ENCODE data around the gene CEP104.
A peak's percentile ranks its signal among the peaks of the same experiment; 100 is the strongest.

CEP104 gene

DNA sequence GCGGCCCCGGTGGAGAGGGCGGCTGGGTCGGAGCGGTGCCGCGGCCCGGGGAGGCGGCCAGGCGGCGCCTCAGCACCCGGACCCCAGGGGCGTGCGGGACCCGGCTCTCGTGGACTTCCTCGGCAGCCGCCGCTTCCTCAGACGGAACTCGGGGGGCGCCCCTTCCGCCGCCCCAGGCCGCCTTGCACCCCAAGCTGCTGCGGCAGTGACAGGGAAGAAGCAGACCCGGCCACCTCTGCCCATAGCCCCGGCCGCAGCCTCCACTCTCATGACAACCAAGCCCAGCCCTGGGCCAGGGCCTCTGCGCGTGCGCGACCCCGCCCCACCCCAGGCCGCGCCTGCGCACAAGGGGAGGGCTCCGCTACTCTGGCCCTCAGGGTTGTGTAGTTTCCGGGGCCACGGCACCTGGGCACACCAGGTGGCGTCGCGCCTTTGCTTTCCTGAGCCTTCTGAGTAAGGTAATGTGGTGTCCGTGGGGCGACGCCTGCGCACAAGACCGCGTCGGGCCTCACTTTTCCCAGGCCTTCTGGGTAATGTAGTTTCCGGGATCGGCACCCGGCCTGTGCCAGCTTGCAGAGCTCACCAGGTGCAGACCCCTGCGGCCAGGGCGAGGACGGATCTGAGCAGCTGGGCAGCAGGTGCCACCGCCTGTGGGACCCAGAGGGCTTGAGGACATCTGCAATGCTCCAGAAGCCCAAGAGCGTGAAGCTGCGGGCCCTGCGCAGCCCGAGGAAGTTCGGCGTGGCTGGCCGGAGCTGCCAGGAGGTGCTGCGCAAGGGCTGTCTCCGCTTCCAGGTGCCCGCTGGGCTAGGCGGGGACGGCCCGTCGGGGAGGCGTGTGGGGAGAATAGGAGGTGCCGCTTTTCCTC lies at the start of gene CEP104, which contains the start of gene DFFB:
Gene CEP104 (minus strand): TSS at position 289 of the 868 bp plus-strand sequence. CDS start 4,804 bp downstream, outside the sequence.
Gene DFFB (plus strand): TSS at position 554 of the 868 bp plus-strand sequence. CDS start 128 bp downstream, at position 682.
- peak; percentile 68 for DNase-seq (ENCODE audit: low read depth)

DNA sequence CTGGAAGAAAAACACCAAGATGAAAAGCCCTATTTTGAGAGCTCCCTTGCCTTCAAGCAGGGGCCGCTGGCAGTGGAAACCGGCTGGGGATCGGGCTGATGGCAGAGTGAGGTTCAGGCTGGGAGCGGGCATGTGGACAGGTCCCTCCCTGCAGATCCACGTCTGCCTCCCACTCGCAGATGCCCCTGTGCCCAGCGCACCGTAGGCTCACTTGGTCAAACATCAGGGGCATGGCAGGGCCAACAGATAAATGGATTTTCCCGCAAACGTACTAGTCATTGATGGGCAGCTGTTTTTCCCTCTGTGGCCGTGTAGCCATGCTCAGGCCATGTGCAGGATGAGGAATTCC lies 49.6 kb upstream of the CEP104 start:
- no peak for DNase-seq (ENCODE audit: low read depth)

GRCh38 chr1:3905953-3906671 lies 49.1 kb upstream of the CEP104 start:
- DNase-seq (ENCODE audit: low read depth), result no peak

GRCh38 chr1:3905266-3905952 lies 48.4 kb upstream of the CEP104 start:
- no peak for DNase-seq (ENCODE audit: low read depth)

- DNase-seq (ENCODE audit: low read depth), result no peak
These were observed 47.8 kb upstream of the CEP104 start for GRCh38 chr1:3904843-3905185.

- no peak for DNase-seq (ENCODE audit: low read depth)
These were observed 47.2 kb upstream of the CEP104 start for GRCh38 chr1:3904006-3904842.

DNA sequence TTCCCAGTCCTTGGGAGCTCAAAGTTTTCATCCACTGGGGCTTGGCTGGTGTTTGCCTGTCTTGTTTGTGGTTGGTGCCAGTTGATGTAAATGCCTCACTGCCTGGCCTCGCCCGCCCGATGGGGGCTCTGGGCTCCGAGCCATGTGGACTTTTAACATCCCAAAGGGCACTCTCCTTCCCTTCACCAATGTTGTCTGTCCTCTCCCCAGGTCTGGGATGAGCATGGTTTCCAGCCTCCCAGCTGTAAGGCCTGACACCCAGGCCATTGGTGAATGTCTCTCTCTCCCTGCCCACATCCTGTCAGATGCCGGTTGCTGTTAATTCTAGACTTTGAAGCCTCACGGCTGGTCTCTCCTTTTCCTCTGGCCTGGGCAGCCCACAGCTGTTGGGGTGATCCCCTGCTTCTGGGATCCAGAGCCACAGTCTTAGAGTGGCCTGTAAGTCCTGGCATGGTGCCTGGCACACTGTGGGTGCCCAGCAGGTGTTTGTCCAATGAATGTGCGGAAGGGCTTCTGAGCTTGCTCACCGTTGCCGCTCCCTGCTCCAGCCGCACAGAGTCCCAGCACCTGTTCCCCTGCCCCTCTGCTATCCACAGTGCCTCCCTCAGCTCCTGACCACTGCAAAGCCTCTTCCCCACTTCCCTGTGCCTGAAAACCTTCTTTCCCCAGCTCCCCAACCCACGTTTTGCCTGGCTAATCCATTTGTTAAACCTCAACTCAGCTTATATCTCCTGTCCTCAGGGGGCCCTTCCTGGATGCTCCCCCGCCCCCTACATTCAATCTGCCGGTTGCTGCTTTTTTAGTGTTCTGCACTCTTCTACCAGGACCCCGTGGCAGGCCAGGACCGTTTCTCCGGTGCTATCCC lies 46.4 kb upstream of the CEP104 start:
- DNase-seq (ENCODE audit: low read depth), result no peak

- no peak for DNase-seq (ENCODE audit: low read depth)
These were observed 45.6 kb upstream of the CEP104 start for GRCh38 chr1:3902571-3903091.

DNA sequence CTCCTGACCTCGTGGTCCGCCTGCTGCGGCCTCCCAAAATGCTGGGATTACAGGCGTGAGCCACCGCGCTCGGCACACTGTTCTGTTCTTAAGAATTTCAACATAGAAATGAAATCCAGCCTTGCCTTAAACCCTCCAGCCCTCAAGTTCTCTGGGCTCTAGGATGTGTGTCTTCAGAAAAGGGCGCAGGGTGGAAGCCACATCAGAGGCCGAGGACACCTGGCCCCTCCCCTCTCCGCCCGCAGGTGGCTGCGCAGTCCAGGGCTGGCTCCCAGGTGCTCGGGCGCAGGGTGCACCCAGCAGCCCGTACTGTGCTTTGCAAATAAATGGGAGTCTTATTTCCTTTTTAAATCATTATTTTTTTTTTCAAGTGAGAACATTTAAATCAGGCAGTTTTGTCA lies 45.1 kb upstream of the CEP104 start:
- no peak for DNase-seq (ENCODE audit: low read depth)

- peak; percentile 96 for DNase-seq (ENCODE audit: low read depth)
These were observed 44.0 kb upstream of the CEP104 start for GRCh38 chr1:3900969-3901529.

DNA sequence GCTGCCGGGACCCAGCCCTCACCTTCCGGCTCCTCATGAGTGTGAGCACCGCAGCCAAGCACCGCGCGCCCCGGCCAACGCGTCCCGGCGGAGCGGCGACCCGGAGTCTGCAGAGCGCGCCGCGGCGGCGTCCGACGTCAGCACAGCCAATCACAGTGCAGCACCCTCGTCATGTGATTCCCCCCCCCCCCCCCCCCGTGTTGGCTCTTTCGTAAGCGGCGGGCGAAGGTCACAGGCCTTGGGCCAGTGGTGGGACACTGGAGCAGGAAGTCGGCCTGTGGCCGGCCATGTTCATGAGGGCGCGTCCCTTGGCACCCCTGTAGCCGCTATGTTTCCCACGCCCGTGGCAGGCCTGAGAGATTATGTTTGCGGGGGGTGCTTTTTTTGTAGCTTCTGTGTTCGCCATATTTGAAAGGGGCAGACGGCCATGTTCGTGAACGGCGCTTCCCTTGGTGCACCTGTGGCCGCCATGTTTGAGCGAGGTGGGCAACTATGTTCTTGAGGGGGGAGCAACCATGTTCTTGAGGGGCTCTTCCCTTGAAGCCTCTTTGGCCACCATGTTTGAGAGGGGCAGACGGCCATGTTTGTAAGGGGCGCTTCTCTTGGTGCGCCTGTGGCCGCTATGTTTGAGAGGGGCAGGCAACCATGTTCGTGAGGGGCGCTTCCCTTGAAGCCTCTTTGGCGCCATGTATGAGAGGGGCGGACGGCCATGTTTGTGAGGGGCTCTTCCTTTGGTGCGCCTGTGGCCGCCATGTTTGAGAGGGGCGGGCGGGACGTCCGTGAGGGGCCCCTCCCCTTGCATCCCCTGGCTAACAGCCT lies 43.3 kb upstream of the CEP104 start, which contains the start of gene C1orf174:
Gene C1orf174 (minus strand): TSS at position 123 of the 819 bp plus-strand sequence. CDS start 86 bp downstream, at position 37.
- DNase-seq (ENCODE audit: low read depth), result peak; percentile 97

- no peak for DNase-seq (ENCODE audit: low read depth)
These were observed 42.7 kb upstream of the CEP104 start for GRCh38 chr1:3899754-3900149.

DNA sequence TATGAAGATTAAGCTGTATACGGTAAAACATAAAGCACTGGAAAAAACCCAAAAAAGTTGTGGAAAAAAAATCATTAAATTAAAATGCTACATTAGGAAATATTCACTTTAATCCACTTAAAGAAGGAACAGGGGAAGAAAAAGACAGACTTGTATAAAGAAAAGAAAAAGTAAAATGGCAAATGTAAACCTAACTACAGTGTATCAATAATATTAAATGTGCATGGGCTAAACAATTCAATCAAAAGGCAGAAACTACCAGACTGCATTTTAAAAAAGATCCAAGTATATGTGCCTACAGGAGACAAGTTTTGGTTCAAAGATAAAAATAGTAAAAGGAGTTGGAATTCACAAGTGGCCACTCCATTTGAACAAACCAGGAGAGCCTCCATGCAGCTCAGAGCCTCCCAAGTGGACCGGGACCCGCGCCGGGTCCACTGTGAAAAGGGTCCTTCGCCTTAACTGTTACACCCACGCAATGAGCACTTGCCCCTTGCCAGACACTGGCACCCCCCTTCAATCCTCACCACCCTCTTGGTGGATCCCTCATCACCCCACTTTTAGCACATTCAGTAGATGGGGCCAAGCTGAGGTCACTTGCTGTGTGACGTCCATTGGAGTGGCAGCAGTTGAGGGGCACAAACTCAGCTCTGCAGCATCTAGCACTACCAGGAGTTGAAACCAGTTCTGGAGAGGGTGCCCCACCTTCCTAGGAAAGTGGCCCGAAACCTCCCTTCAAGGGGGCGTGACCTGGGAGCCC lies 42.2 kb upstream of the CEP104 start:
- DNase-seq (ENCODE audit: low read depth), result no peak

DNA sequence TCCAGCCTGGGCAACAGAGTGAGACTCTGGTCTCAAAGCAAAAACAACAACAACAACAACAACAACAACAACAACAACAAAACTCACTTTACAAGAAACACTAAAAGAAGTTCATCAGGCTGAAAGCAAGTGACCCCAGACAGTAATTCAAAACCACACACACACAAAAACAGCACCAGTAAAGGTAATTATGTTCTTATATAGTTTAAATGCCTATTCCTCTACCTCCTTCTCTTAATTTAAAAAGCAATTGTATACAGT lies 41.4 kb upstream of the CEP104 start:
- DNase-seq (ENCODE audit: low read depth), result no peak

DNA sequence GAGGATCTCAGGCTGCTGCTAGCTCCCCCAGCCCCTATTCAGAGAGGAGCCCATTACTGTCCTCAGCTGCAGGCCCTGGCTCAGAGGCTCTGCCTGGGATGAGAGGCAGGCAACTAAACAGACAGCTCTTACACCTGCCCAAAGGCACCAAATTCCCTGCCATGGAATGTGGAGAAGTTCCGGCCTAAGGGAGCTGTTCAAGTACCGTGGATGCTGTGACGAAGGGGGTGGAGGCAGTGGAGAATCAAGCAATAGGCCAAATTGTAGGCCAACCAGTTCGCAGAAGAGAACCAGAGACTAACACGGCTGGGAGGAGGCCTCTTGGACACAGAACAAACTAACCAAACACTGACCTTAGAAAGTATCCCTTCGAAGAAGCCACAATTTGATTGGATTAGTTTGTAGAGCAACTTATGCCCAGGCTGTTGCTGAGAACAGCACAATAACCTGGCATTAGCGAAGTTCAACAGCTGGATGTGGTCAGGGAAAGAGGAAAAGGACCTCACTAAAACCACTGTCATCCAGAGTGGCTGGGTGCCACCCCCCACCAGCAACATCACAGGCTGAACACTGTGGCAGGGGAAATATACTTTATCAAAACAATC lies 39.5 kb upstream of the CEP104 start:
- no peak for DNase-seq (ENCODE audit: low read depth)

- DNase-seq (ENCODE audit: low read depth), result no peak
These were observed 38.9 kb upstream of the CEP104 start for GRCh38 chr1:3895951-3896325.

DNA sequence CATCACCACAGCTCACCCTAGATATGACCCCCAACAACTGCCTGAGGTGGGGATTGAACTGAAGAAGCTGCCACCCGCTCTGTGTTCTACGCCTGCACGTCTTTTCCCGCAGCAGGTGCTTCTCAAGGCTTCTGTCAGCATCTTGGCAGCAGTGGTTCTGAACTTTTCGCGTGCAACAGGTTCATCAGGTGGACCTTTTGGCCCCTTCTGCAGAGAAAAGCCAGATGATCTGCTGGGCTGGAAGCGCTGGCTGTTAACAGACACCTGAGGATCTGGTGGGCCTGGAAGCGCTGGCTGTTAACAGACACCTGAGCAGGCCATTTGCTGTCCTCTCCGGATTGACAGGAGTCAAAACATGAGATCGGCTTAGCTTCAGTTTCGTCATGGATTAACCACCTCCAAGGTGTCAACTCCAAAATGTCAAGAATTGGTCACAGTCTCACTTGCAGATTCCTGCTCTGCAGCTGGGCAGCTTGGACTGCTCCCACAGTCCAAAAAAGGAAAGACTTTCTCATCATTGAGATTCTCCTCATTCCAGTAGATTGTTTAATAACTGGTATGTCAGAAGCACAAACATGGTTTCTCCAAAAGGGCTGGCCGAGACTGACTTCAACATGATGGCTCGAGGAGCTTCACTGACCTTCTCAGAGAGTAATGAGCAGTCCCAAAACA lies 38.4 kb upstream of the CEP104 start:
- DNase-seq (ENCODE audit: low read depth), result no peak
